ENCODE data around the gene POU2F1. TPM values are rescaled to one million over a fixed set of nuclear protein-coding genes. Genes with fewer than 3 reads are reported as not detected.

The POU2F1 gene
- total RNA-seq, 1 experiment from 2014 or later: 24.5 TPM

- no peaks in the 10 kb centered on the region for H3K4me1 ChIP-seq (ENCODE audit: control insufficient read depth in 1 of 2, insufficient read depth in 2 of 2, low read length in 2 of 2)
- DNase-seq (ENCODE audit: low read depth, low spot score) (no peak), ATAC-seq (no peak)
- no peaks in the 10 kb centered on the region for H3K27me3 ChIP-seq (ENCODE audit: insufficient read depth, low read length)
- RAD21 ChIA-PET (ENCODE audit: low non-redundant PET in 1 of 2, low total read pairs in 2 of 2, uncharacterized antibody in 2 of 2, unreplicated experiment in 2 of 2): no interaction called here
- no peaks in the 10 kb centered on the region for H4K20me1 ChIP-seq (ENCODE audit: insufficient read depth)
- TF ChIP-seq SRF (IDR thresholded peaks at IDR 0.05; ENCODE audit: low read depth): no peak
- no peak for TF ChIP-seq TCF7L2 (IDR thresholded peaks at IDR 0.05; ENCODE audit: borderline replicate concordance, extremely low read depth, insufficient read depth, insufficient read length)
- no peak for TF ChIP-seq EZH2 (IDR thresholded peaks at IDR 0.05)
- no peak for TF ChIP-seq MAX (IDR thresholded peaks at IDR 0.05)
- TF ChIP-seq CTCF (IDR thresholded peaks at IDR 0.05 in 2 of 3, conservative IDR thresholded peaks at IDR 0.05 in 1 of 3; ENCODE audit: borderline replicate concordance in 1 of 3, insufficient read depth in 1 of 3, low read depth in 2 of 3, low read length in 2 of 3): no peak
- no peaks in the 10 kb centered on the region for H3K9me3 ChIP-seq (ENCODE audit: control insufficient read depth in 1 of 2, insufficient read depth in 1 of 2, low read depth in 1 of 2, low read length in 2 of 2)
- no TSS peak for BruUV-seq (replicated peaks)
- H3K36me3 ChIP-seq (ENCODE audit: control insufficient read depth in 1 of 2, insufficient read depth in 2 of 2, low read length in 2 of 2): peaks cover 0 to 3% of the 10 kb centered on the region in 2 experiments; a peak in 1 of 4 replicates
- H3K27ac ChIP-seq (ENCODE audit: low read depth, low read length): no peak overlapping the region
- POLR2A ChIA-PET: no interaction called here
- CTCF ChIA-PET: no interaction called here
- no peak overlapping the region for H2AFZ ChIP-seq (ENCODE audit: low read depth, low read length, poor library complexity, severe bottlenecking)
- H3K9ac ChIP-seq (ENCODE audit: low read length): no peak overlapping the region
- H3K4me3 ChIP-seq (replicated peaks in 1 of 2; ENCODE audit: low read depth in 1 of 2, low read length in 2 of 2): no peak overlapping the region
- intact Hi-C loops (cut with micrococcal nuclease): no loop called here
- no peaks in the 10 kb centered on the region for H3K79me2 ChIP-seq (ENCODE audit: insufficient read depth, low read length)
- no peaks in the 10 kb centered on the region for H3K9me2 ChIP-seq (ENCODE audit: insufficient read depth)
- H3K4me2 ChIP-seq (ENCODE audit: low read length): no peak overlapping the region
These were observed 152.7 kb downstream of the POU2F1 start for GRCh38 chr1:167373398-167373797.

- ChIA-PET POLR2A (no interaction called here), RAD21 (ENCODE audit: low non-redundant PET in 1 of 2, low total read pairs in 2 of 2, uncharacterized antibody in 2 of 2, unreplicated experiment in 2 of 2) (no interaction called here), CTCF (no interaction called here)
- H2AFZ ChIP-seq (ENCODE audit: low read depth, low read length, poor library complexity, severe bottlenecking): no peak overlapping the region
- no TSS peak for BruUV-seq (replicated peaks)
- H3K36me3 ChIP-seq (ENCODE audit: control insufficient read depth in 1 of 2, insufficient read depth in 2 of 2, low read length in 2 of 2): peaks cover 0 to 3% of the 10 kb centered on the region in 2 experiments; a peak in 1 of 4 replicates
- H3K27me3 ChIP-seq (ENCODE audit: insufficient read depth, low read length): no peaks in the 10 kb centered on the region
- no peaks in the 10 kb centered on the region for H4K20me1 ChIP-seq (ENCODE audit: insufficient read depth)
- intact Hi-C loops (cut with micrococcal nuclease): no loop called here
- H3K4me1 ChIP-seq (ENCODE audit: control insufficient read depth in 1 of 2, insufficient read depth in 2 of 2, low read length in 2 of 2): no peaks in the 10 kb centered on the region
- no peaks in the 10 kb centered on the region for H3K9me3 ChIP-seq (ENCODE audit: control insufficient read depth in 1 of 2, insufficient read depth in 1 of 2, low read depth in 1 of 2, low read length in 2 of 2)
- no peak overlapping the region for H3K4me2 ChIP-seq (ENCODE audit: low read length)
- ATAC-seq: no peak
- no peak overlapping the region for H3K27ac ChIP-seq (ENCODE audit: low read depth, low read length)
- H3K4me3 ChIP-seq (replicated peaks in 1 of 2; ENCODE audit: low read depth in 1 of 2, low read length in 2 of 2): no peak overlapping the region
- no peak for DNase-seq (ENCODE audit: low read depth, low spot score)
- no peak overlapping the region for H3K9ac ChIP-seq (ENCODE audit: low read length)
- H3K79me2 ChIP-seq (ENCODE audit: insufficient read depth, low read length): no peaks in the 10 kb centered on the region
- H3K9me2 ChIP-seq (ENCODE audit: insufficient read depth): no peaks in the 10 kb centered on the region
- no peak for TF ChIP-seq ZBTB33 (IDR thresholded peaks at IDR 0.05; ENCODE audit: extremely low read depth, insufficient replicate concordance, low read length)
- no peak for TF ChIP-seq EZH2phosphoT487 (IDR thresholded peaks at IDR 0.05; ENCODE audit: borderline replicate concordance)
- no peak for TF ChIP-seq ELF1 (IDR thresholded peaks at IDR 0.05; ENCODE audit: borderline replicate concordance, low read depth)
- TF ChIP-seq EGR1 (IDR thresholded peaks at IDR 0.05; ENCODE audit: low read depth): no peak
- no peak for TF ChIP-seq CEBPB (IDR thresholded peaks at IDR 0.05; ENCODE audit: low read depth)
- no peak for TF ChIP-seq TCF7L2 (IDR thresholded peaks at IDR 0.05; ENCODE audit: borderline replicate concordance, extremely low read depth, insufficient read depth, insufficient read length)
- TF ChIP-seq MAX (IDR thresholded peaks at IDR 0.05): no peak
- TF ChIP-seq ZNF274 (IDR thresholded peaks at IDR 0.05; ENCODE audit: low read depth, low read length): no peak
- TF ChIP-seq YY1 (IDR thresholded peaks at IDR 0.05; ENCODE audit: extremely low read depth, insufficient replicate concordance, low read depth, low read length): no peak
- no peak for TF ChIP-seq CTCF (IDR thresholded peaks at IDR 0.05 in 2 of 3, conservative IDR thresholded peaks at IDR 0.05 in 1 of 3; ENCODE audit: borderline replicate concordance in 1 of 3, insufficient read depth in 1 of 3, low read depth in 2 of 3, low read length in 2 of 3)
These were observed 153.3 kb downstream of the POU2F1 start for GRCh38 chr1:167373986-167374385.

Data from HCT116 (cell line).